ENCODE data around the gene CAMSAP3. TPM values are rescaled to one million over a fixed set of nuclear protein-coding genes. Genes with fewer than 3 reads are reported as not detected.

Gene CAMSAP3
- total and polyA plus RNA-seq, 10 of the 15 experiments (the other 5 are each of a cell fraction or from before 2014, with no cell fraction given) = 0.03 to 6.3 (median 0.72) TPM

DNA sequence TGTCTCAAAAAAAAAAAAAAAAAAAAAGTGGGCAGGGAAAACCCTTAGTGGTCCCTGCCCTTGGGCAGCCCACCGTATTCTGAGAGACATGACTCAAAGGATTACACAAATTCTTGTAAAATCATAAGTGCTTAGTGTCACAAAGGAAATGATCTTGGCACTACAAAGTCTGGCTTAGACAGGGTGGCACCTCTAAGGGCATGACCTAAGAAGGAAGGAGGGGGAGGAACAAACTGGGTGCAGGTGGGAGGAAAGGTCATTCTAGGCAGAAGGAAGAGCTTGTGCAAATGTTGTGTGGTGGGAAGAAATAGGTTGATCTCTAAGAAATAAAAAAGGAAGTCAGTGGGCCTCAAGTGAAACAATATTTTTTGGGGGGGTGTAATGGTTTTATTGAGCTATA lies 49.8 kb upstream of the CAMSAP3 start:
- no peaks in the 10 kb centered on the region for H3K9me3 ChIP-seq (replicated peaks; ENCODE audit: control insufficient read depth, insufficient read depth, low read length)
- TF ChIP-seq, protein P1, sequence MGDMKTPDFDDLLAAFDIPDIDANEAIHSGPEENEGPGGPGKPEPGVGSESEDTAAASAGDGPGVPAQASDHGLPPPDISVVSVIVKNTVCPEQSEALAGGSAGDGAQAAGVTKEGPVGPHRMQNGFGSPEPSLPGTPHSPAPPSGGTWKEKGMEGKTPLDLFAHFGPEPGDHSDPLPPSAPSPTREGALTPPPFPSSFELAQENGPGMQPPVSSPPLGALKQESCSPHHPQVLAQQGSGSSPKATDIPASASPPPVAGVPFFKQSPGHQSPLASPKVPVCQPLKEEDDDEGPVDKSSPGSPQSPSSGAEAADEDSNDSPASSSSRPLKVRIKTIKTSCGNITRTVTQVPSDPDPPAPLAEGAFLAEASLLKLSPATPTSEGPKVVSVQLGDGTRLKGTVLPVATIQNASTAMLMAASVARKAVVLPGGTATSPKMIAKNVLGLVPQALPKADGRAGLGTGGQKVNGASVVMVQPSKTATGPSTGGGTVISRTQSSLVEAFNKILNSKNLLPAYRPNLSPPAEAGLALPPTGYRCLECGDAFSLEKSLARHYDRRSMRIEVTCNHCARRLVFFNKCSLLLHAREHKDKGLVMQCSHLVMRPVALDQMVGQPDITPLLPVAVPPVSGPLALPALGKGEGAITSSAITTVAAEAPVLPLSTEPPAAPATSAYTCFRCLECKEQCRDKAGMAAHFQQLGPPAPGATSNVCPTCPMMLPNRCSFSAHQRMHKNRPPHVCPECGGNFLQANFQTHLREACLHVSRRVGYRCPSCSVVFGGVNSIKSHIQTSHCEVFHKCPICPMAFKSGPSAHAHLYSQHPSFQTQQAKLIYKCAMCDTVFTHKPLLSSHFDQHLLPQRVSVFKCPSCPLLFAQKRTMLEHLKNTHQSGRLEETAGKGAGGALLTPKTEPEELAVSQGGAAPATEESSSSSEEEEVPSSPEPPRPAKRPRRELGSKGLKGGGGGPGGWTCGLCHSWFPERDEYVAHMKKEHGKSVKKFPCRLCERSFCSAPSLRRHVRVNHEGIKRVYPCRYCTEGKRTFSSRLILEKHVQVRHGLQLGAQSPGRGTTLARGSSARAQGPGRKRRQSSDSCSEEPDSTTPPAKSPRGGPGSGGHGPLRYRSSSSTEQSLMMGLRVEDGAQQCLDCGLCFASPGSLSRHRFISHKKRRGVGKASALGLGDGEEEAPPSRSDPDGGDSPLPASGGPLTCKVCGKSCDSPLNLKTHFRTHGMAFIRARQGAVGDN (IDR thresholded peaks at IDR 0.05) = no peak
- no peak for TF ChIP-seq HCFC1 (IDR thresholded peaks at IDR 0.05; ENCODE audit: low read length)
- peaks cover 4 to 9% of the 10 kb centered on the region in 2 experiments for H3K36me3 ChIP-seq (ENCODE audit: control insufficient read depth in 2 of 2, insufficient read depth in 2 of 2, low read length in 1 of 2)
- H3K4me1 ChIP-seq (ENCODE audit: control insufficient read depth, insufficient read depth, low read length) = peaks cover 3% of the 10 kb centered on the region; the same call in 1 of the 2 replicates
- no TSS peak for BruUV-seq (replicated peaks)
- H3K79me2 ChIP-seq (ENCODE audit: control insufficient read depth, insufficient read depth, low read length) = no peaks in the 10 kb centered on the region
- ChIA-PET POLR2A (interaction anchor here (0.6 kb wide), 2 partner anchors 11 to 22 kb away, joined by 3 to 4 read pairs; partner anchors contain the start of gene PNPLA6), SMC1A (ENCODE audit: uncharacterized antibody, unreplicated experiment) (no interaction called here), RAD21 (ENCODE audit: unreplicated experiment) (no interaction called here), CTCF (no interaction called here)
- FAIRE-seq = no peak
- no peak overlapping the region for H3K4me3 ChIP-seq
- H3K4me2 ChIP-seq (ENCODE audit: control insufficient read depth, insufficient read depth) = no peak overlapping the region
- no peaks in the 10 kb centered on the region for H3K27me3 ChIP-seq (replicated peaks in 1 of 2; ENCODE audit: control insufficient read depth in 2 of 2, insufficient read depth in 2 of 2, low read length in 1 of 2)
- no peaks in the 10 kb centered on the region for H4K20me1 ChIP-seq (ENCODE audit: control insufficient read depth, insufficient read depth)
- H2AFZ ChIP-seq (ENCODE audit: control insufficient read depth, low read depth, low read length) = no peak overlapping the region
- no peak for ATAC-seq
- H3K9ac ChIP-seq (ENCODE audit: control insufficient read depth, insufficient read depth, low read length) = no peak overlapping the region
- intact Hi-C loops (cut with micrococcal nuclease; ENCODE audit: unreplicated experiment) = no loop called here
- no peak overlapping the region for H3K27ac ChIP-seq (ENCODE audit: control insufficient read depth, insufficient read depth)
- no peak for DNase-seq (ENCODE audit: low read depth, low spot score)
- in situ Hi-C loops (cut with MboI) = no loop called here
- WGBS (ENCODE audit: insufficient coverage, insufficient replicate concordance, low lambda C conversion rate, missing lambda C conversion rate) = 100% methylated on average over 1 of the region's 1 CpG

DNA sequence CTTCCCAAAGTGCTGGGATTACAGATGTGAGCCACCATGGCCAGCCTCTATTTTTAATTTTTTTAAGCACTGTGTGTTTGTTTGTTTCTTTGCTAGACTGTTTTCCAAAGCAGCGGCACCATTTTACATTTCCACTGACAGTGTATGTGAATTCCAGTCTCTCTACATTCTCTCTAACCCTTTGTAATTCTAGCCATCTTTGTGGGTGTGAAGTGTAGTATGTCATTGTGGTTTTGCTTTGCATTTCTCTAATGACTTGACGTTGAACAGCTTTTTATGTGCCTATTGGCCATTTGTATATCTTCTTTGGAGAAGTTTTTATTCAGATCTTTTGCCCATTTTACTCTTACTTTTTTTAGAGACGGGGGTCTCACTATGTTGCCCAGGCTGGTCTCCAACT lies 48.5 kb upstream of the CAMSAP3 start:
- no peaks in the 10 kb centered on the region for H3K79me2 ChIP-seq (ENCODE audit: control insufficient read depth, insufficient read depth, low read length)
- ChIA-PET CTCF (no interaction called here), RAD21 (ENCODE audit: unreplicated experiment) (no interaction called here), POLR2A (interaction anchor here (0.6 kb wide), 1 partner anchor 11 kb away, joined by 8 read pairs; no protein-coding TSS in a partner anchor), SMC1A (ENCODE audit: uncharacterized antibody, unreplicated experiment) (no interaction called here)
- H3K9ac ChIP-seq (ENCODE audit: control insufficient read depth, insufficient read depth, low read length) = no peak overlapping the region
- 59% methylated on average over 3 of the region's 3 CpGs for WGBS (ENCODE audit: insufficient coverage, insufficient replicate concordance, low lambda C conversion rate, missing lambda C conversion rate)
- DNase-seq (ENCODE audit: low read depth, low spot score) (no peak), ATAC-seq (no peak), FAIRE-seq (no peak)
- H4K20me1 ChIP-seq (ENCODE audit: control insufficient read depth, insufficient read depth) = no peaks in the 10 kb centered on the region
- peaks cover 7 to 8% of the 10 kb centered on the region in 2 experiments for H3K36me3 ChIP-seq (ENCODE audit: control insufficient read depth in 2 of 2, insufficient read depth in 2 of 2, low read length in 1 of 2)
- H3K27ac ChIP-seq (ENCODE audit: control insufficient read depth, insufficient read depth) = no peak overlapping the region
- no peak overlapping the region for H3K4me3 ChIP-seq
- intact Hi-C loops (cut with micrococcal nuclease; ENCODE audit: unreplicated experiment) (no loop called here), in situ Hi-C loops (cut with MboI) (no loop called here)
- no TSS peak for BruUV-seq (replicated peaks)
- H3K4me1 ChIP-seq (ENCODE audit: control insufficient read depth, insufficient read depth, low read length) = peaks cover 3% of the 10 kb centered on the region; the same call in 1 of the 2 replicates
- no peak overlapping the region for H3K4me2 ChIP-seq (ENCODE audit: control insufficient read depth, insufficient read depth)
- H3K27me3 ChIP-seq (replicated peaks in 1 of 2; ENCODE audit: control insufficient read depth in 2 of 2, insufficient read depth in 2 of 2, low read length in 1 of 2) = no peaks in the 10 kb centered on the region
- no peaks in the 10 kb centered on the region for H3K9me3 ChIP-seq (replicated peaks; ENCODE audit: control insufficient read depth, insufficient read depth, low read length)
- no peak overlapping the region for H2AFZ ChIP-seq (ENCODE audit: control insufficient read depth, low read depth, low read length)
- TF ChIP-seq ZNF274 (IDR thresholded peaks at IDR 0.05; ENCODE audit: insufficient read depth, insufficient read length) = no peak
- TF ChIP-seq, protein P2, sequence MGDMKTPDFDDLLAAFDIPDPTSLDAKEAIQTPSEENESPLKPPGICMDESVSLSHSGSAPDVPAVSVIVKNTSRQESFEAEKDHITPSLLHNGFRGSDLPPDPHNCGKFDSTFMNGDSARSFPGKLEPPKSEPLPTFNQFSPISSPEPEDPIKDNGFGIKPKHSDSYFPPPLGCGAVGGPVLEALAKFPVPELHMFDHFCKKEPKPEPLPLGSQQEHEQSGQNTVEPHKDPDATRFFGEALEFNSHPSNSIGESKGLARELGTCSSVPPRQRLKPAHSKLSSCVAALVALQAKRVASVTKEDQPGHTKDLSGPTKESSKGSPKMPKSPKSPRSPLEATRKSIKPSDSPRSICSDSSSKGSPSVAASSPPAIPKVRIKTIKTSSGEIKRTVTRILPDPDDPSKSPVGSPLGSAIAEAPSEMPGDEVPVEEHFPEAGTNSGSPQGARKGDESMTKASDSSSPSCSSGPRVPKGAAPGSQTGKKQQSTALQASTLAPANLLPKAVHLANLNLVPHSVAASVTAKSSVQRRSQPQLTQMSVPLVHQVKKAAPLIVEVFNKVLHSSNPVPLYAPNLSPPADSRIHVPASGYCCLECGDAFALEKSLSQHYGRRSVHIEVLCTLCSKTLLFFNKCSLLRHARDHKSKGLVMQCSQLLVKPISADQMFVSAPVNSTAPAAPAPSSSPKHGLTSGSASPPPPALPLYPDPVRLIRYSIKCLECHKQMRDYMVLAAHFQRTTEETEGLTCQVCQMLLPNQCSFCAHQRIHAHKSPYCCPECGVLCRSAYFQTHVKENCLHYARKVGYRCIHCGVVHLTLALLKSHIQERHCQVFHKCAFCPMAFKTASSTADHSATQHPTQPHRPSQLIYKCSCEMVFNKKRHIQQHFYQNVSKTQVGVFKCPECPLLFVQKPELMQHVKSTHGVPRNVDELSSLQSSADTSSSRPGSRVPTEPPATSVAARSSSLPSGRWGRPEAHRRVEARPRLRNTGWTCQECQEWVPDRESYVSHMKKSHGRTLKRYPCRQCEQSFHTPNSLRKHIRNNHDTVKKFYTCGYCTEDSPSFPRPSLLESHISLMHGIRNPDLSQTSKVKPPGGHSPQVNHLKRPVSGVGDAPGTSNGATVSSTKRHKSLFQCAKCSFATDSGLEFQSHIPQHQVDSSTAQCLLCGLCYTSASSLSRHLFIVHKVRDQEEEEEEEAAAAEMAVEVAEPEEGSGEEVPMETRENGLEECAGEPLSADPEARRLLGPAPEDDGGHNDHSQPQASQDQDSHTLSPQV (IDR thresholded peaks at IDR 0.05) = no peak
- no peak for TF ChIP-seq CREM (IDR thresholded peaks at IDR 0.05; ENCODE audit: low read depth)
- no peak for TF ChIP-seq MYB (IDR thresholded peaks at IDR 0.05; ENCODE audit: borderline replicate concordance, low read depth, low read length)
- no peak for TF ChIP-seq IRF4 (IDR thresholded peaks at IDR 0.05; ENCODE audit: low read depth, low read length)
- TF ChIP-seq, protein P3, sequence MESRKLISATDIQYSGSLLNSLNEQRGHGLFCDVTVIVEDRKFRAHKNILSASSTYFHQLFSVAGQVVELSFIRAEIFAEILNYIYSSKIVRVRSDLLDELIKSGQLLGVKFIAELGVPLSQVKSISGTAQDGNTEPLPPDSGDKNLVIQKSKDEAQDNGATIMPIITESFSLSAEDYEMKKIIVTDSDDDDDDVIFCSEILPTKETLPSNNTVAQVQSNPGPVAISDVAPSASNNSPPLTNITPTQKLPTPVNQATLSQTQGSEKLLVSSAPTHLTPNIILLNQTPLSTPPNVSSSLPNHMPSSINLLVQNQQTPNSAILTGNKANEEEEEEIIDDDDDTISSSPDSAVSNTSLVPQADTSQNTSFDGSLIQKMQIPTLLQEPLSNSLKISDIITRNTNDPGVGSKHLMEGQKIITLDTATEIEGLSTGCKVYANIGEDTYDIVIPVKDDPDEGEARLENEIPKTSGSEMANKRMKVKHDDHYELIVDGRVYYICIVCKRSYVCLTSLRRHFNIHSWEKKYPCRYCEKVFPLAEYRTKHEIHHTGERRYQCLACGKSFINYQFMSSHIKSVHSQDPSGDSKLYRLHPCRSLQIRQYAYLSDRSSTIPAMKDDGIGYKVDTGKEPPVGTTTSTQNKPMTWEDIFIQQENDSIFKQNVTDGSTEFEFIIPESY (IDR thresholded peaks at IDR 0.05) = no peak
